Amniotic stem cell (primary cell): ENCODE data around the gene MAK.
"Not testable (repeated sequence)": the region's sequence is repeated elsewhere in the genome, so short reads cannot be mapped to it uniquely, and the experiment has no call there.

ENCODE experiments used
- DNase-seq: peaks from one replicate; lab custom pipeline; 2025; lab: John Stamatoyannopoulos, UW

Gene MAK

GRCh38 chr6:10854922-10855632 lies 16.7 kb upstream of the MAK start:
- no peak for DNase-seq

GRCh38 chr6:10853849-10854300 lies 15.5 kb upstream of the MAK start:
- DNase-seq = not testable (repeated sequence)

- no peak for DNase-seq
Measured at GRCh38 chr6:10852361-10852960, 14.1 kb upstream of the MAK start.

- no peak for DNase-seq
Measured at GRCh38 chr6:10850728-10851127, 12.4 kb upstream of the MAK start.

- no peak for DNase-seq
Measured at GRCh38 chr6:10849901-10850300, 11.6 kb upstream of the MAK start.

- DNase-seq = no peak
Measured at GRCh38 chr6:10847684-10848083, 9.3 kb upstream of the MAK start.

- DNase-seq = no peak
Measured at GRCh38 chr6:10843554-10843953, 5.2 kb upstream of the MAK start.

- DNase-seq = no peak
Measured at GRCh38 chr6:10838794-10839333, 525 bp upstream of the MAK start.

- no peak for DNase-seq
Measured at GRCh38 chr6:10837622-10837994, 731 bp downstream of the MAK start.

GRCh38 chr6:10837009-10837621 lies 1.2 kb downstream of the MAK start:
- DNase-seq = no peak

- DNase-seq = no peak
Measured at GRCh38 chr6:10834823-10835222, 3.5 kb downstream of the MAK start.

- DNase-seq = no peak
Measured at GRCh38 chr6:10831609-10832008, 6.7 kb downstream of the MAK start.

GRCh38 chr6:10824819-10825218 lies 13.5 kb downstream of the MAK start:
- no peak for DNase-seq

- no peak for DNase-seq
Measured at GRCh38 chr6:10824297-10824696, 14.0 kb downstream of the MAK start.

- not testable (repeated sequence) for DNase-seq
Measured at GRCh38 chr6:10814176-10814575, 24.2 kb downstream of the MAK start.

- no peak for DNase-seq
Measured at GRCh38 chr6:10809098-10809497, 29.2 kb downstream of the MAK start.

- no peak for DNase-seq
Measured at GRCh38 chr6:10808376-10808775, 30.0 kb downstream of the MAK start.

GRCh38 chr6:10801224-10801848 lies 37.0 kb downstream of the MAK start:
- DNase-seq = no peak

GRCh38 chr6:10800810-10801209 lies 37.5 kb downstream of the MAK start:
- DNase-seq = no peak

- DNase-seq = no peak
Measured at GRCh38 chr6:10794239-10794638, 44.1 kb downstream of the MAK start.

GRCh38 chr6:10793695-10794094 lies 44.6 kb downstream of the MAK start:
- no peak for DNase-seq

GRCh38 chr6:10793035-10793434 lies 45.3 kb downstream of the MAK start:
- DNase-seq = no peak

- no peak for DNase-seq
Measured at GRCh38 chr6:10792101-10792500, 46.2 kb downstream of the MAK start.
